GM21786 (cell line): Measurements from ENCODE around the gene GPR132.
"Not testable (repeated sequence)": the region's sequence is repeated elsewhere in the genome, so short reads cannot be mapped to it uniquely, and the experiment has no call there.

ENCODE experiments used
- ATAC-seq: cut with Tn5 transposase; IDR thresholded peaks from one replicate; pipeline ENCODE4 v1.9.1; 2021; ENCODE audit not compliant: unreplicated experiment

The GPR132 gene

GRCh38 chr14:105076296-105076804, 11.1 kb upstream of the GPR132 start:
- ATAC-seq, result no peak

DNA sequence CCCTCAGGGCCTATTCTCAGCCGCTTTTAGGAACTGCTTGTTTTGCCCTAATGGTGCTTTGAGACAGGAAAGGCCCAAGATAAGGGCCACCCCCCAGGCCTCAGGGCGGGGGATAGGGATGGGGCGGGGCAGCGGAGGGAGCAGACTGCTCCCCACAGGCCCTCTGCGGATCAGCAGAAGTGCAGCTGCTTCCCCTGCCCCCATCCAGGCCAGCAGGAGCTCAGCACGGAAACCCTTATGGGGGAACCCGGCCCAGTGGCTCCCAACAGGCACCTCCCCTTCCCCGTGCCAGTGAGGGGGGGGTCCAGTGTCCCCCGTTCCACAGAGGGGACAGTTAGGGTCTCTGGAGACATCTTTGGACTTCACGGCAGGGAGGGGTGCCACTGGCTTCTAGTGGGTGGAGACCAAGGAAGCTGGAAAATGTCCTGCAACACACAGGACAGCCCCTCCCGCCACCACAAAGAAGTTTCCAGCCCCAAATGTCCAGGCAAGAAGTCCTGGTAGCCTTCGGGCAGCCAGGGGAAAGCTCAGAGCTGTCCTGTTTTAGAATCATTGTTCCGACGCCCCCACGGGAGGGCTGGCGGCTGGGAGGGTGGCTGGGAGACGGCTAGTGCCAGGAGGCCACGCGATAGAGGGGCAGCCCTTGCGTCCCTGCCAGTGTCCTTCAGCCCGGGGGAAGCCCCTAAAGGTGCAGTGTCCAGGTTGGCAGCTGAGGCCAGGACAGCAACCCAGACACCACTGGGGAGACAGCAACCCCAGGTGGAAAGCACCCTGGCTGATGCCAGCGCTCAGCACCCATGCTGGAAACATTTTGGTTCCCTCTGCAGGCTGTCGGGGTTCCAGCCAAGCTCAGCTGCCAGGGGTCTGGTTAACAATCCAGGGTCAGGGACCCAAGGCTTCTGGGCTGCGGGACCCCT, 10.4 kb upstream of the GPR132 start:
- peak; percentile 51 for ATAC-seq

- ATAC-seq, result no peak
These were observed 9.4 kb upstream of the GPR132 start for GRCh38 chr14:105074601-105075053.

- no peak for ATAC-seq
These were observed 8.7 kb upstream of the GPR132 start for GRCh38 chr14:105073720-105074600.

- no peak for ATAC-seq
These were observed 7.9 kb upstream of the GPR132 start for GRCh38 chr14:105072892-105073719.

- ATAC-seq, result no peak
These were observed 7.2 kb upstream of the GPR132 start for GRCh38 chr14:105072381-105072861.

- ATAC-seq, result no peak
These were observed 6.7 kb upstream of the GPR132 start for GRCh38 chr14:105071942-105072341.

GRCh38 chr14:105071326-105071725, 6.1 kb upstream of the GPR132 start:
- no peak for ATAC-seq

DNA sequence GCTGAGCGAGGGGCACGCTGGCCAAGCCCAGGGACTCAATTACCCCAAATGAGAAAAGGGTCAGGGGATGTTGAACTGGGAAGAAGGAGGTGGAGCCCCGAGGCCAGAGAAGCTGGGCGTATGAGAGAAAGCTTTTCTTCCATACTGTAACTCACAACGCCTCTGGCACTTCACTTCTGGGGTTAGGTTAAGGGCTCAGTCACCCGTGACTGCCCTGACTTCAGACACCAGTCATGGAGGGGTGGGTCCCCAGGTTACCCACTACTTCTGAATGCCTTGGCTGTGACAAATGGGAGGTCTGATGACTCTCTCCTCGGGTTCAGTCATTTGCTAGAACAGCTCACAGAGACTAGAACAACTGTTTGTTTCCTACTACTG, 5.5 kb upstream of the GPR132 start:
- ATAC-seq, result no peak

DNA sequence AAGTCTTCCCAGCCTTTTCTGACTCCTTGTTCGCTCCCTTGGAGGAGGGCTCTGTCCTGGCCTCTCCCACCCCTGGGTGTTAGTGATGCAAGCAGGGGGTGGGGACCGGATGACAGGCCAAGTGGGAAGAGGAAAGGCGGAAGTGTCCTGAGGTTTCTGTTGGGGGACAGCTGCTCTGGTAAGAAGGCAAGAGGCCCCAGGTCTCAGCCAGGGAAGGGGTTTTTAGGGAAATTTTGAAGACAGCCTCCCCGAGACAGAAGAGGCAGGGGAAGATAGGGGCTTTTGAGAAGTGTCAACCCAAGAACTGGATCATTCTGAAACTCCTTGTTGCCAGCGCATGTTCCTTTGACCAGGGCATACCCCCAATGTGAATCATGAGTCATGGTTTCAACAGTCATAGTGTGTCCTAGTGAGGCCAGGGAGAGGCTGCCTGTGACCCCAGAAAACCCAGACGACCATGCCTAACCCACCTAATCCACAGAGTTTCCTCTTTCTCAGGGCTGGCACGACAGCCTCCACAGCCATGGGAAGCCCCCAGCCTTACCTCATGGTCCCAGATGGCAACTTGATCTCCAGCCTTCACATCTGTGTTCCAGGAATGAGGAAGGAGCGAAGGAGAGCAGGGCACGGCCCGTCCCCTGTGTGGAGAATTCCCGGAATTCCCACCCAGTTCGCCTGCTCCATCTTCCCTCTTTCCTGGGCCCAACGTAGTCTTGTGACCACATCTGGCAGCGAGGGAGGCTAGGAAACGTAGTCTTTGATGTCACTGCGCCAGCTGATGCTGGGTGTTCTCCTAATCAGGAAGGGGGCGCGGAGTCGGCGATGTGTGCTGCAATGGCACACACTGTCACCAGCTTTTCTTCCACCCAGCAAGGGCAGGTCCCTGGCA, 4.9 kb upstream of the GPR132 start:
- peak; percentile 43 for ATAC-seq

DNA sequence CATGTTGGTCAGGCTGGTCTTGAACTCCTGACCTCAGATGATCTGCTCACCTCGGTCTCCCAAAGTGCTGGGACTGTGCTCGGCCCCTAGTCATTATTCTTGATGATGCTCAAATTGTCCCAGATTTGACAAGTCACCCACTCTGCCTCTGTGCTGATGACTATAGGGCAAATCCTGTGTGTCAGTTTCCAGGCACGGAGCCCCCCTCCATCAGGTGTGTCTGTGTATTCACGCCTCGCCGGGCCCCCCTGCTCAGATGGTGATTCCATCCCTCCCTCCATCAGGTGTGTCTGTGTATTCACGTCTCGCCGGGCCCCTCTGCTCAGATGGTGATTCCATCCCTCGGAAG, 4.3 kb upstream of the GPR132 start:
- ATAC-seq, result no peak

GRCh38 chr14:105068818-105069217, 3.6 kb upstream of the GPR132 start:
- ATAC-seq, result no peak

GRCh38 chr14:105067969-105068301, 2.7 kb upstream of the GPR132 start:
- ATAC-seq, result no peak

DNA sequence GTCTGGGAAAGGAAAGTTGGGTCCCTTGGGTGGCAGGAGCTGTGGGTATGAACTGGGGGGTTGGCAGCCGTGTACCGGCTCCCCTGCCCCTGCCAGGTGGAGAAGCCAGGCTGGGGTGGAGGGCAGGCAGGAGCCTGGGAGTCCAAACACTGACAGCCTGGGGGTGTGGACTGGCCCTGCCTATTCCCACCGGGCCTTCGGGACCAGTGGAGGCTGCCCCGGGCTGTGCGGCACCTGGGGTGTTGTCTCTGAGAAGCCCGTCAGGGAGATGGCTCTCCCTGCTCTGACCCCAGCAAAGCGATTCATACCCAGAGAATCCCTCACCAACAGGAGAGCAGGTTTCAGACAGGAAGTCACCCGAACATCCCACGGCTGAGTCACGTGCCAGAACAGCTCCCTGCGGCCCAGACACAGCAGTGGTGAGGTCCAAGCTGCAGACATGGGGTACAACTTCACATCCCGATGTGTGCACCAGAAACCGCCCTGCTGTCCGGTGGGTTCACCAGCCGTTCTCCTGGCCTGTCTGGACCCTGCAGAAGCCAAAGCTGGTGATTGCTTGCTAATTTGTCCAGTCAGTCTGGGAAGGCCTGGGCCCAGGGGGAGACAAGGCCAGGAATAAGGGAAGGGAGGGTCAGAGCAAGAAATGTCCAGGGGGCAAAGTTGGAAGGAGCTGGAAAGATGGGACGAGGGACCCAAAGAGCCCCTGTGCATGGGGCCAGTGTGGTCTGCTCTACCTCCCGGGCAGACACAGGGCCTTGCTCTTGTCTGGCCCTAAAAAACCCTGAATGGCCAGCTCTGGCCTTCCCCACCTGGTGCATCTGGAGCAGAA, 2.1 kb upstream of the GPR132 start:
- ATAC-seq, result no peak

- ATAC-seq, result no peak
These were observed 1.2 kb upstream of the GPR132 start for GRCh38 chr14:105066240-105067071.

- no peak for ATAC-seq
These were observed 498 bp downstream of the GPR132 start for GRCh38 chr14:105064721-105065143.

DNA sequence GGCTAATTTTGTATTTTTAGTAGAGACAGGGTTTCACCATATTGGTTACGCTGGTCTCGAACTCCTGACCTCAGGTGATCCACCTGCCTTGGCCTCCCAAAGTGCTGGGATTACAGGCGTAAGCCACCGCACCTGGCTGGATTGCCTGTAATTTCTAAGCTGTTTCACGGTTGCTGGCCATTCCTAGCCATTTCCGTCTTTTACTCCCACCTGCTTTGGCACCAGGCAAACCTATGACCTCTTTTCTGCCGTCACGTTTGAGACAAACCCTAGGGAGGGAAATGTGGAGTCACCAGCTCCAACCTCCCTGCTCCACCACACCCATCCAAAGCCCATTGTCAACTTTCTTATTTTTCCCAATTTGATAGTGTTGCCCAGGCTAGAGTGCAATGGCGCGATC, 1.2 kb downstream of the GPR132 start:
- ATAC-seq, result no peak

DNA sequence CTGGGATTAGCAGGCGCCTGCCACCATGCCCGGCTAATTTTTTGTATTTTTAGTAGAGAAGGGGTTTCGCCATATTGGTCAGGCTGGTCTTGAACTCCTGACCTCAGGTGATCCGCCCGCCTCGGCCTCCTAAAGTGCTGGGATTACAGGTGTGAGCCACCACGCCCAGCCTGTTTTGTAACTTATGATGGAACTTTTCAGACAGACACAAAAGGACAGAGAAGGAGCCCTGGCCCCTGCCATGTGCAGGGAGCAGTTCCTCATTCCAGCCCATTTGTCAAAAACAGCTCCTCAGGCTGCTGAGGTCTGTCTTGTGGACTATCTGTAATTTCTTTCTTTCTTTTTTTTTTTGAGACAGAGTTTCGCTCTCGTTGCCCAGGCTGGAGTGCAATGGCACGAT, 1.7 kb downstream of the GPR132 start:
- ATAC-seq, result not testable (repeated sequence)
